ENCODE data around the gene GPER1. TPM values are rescaled to one million over a fixed set of nuclear protein-coding genes. Genes with fewer than 3 reads are reported as not detected.

Gene GPER1
- total RNA-seq, 1 donor from 2014 or later = 1.1 TPM

DNA sequence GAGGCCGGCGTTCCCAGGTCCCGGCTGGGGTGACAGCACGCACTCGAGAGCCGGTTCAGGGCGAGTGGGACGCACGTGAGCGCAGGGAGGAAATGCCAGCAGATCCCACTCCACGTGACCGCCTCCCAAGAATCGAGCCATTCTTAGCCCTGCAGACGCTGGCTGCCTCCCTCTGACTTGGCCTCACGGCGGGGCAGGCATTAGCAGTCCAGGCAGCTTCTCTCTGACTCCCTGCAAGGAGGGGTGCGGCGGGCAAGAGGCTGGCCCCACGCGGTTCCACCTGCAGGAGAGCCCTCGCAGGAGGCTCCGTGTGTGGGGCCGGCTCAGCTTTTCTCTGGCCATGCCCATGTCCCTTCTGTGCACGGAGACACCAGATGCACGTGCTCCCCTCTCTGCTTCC is 33.5 kb upstream of the GPER1 start:
- DNase-seq = no peak

DNA sequence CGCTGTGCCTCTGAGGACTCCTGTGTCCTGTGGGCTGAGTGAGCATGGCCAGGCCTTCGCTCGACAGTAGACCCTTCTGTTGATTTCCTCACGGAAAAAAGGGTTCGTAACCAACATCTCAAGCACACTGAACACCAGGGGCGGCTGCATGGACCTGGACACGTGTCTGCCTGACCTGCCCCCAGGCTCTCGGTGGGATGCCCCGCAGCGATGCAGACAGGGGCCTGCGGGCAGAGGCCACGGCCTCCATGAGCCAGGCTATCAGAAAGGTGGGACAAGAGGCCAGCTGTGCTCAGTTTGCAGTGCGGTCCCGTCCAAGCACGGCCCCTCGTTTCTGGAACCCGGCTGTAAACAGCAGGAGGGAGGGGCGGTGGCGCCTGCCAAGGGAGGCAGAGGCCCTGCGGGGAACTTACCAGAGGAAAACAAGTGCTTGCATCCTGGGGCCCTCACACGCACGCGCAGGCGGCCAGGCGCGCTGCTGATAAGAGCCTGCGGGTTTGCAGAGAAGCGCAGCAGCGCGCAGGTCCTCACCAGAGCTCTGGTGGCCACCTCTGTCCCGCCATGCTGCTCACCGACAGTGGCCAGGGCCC is 33.0 kb upstream of the GPER1 start:
- peak; percentile 32 for DNase-seq

DNA sequence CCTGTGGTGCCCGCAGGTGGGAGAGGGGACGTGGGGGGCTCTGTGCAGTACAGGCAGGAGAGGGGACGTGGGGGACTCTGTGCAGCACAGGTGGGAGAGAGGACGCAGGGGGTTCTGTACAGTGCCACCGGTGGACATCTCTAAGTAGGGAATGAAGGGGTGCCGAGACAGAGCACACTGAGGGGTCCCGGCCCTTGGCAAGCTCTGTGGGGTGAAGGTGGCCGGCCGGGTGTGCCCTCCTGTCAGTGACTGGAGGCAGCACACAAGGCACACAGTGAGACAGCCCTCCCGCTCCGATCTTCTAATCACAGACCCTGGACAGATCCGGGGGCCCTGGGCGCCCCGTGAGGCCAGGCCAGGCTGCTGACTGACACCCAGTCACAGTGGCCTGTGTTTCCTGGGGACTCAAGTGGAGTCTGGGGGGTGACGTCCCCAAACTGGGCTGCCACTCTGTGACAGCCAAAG is 32.4 kb upstream of the GPER1 start:
- no peak for DNase-seq

DNA sequence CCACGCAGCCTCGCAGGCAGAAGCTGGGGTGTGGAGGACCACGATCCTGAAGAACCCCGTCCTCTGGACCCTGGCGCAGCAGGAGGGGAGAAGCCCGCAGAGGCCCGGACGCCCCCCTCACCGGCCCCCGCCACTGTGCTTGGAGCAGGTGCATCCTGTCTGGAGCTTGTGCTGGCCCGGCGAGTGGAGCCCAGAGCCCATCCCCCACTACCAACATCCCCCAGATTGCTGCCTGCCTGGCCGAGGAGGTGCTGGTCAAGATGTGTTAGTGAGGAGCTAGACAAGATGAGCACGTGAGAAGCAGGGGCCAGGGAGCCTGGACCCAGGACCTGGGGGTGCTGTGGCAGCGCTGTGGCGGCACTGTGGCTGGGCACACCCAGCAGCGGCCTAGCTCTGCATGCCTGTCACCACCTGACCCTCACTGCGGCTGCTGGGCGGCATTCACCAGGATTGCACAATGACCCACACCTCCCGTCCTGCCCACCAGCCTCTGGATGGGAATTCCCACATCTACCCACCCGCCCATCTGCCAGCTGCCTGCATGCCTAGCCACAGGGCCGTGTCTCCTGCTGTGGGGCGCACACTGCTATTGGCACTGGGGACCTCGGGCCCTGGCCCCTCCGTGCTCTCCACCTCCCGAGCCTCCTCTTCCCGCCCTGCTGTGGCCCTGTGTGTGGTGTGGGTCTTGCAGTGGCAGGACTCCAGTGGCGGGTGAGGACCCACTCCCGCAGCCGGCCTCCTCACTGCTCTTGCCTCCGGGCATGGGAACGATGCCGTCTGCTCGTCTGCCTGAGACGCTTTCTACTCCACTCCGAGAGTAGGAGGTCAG is 31.7 kb upstream of the GPER1 start:
- DNase-seq = no peak

DNA sequence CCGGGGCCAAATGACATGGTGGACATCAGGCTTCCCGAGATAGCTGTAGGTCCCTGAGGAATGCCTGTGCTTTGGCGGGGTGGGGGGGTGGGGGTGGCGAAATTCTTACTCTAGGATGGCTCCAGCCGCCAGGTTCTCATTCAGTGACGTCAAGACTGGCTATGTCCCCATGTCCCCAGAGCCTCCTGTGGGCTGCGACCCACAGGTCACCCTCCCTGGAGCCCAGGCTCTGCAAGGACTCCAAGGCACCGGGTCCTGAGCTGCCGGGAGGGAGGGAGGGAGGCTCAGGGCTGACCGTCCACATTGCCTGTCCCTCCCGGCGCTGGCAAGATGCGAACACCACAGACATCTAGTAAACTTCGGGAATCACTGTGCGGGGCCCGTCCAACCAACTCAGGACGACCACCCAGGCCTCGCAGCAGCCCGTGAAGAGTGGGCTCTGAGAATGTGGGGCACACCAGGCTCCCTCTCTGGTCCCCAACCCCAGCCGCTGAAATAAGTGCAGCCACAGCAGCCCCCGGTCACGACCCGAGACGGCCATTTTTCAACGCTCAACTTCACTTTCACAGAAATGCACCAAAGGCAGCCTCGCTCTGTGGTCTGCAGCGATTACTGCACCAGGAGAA is 31.0 kb upstream of the GPER1 start:
- no peak for DNase-seq

DNA sequence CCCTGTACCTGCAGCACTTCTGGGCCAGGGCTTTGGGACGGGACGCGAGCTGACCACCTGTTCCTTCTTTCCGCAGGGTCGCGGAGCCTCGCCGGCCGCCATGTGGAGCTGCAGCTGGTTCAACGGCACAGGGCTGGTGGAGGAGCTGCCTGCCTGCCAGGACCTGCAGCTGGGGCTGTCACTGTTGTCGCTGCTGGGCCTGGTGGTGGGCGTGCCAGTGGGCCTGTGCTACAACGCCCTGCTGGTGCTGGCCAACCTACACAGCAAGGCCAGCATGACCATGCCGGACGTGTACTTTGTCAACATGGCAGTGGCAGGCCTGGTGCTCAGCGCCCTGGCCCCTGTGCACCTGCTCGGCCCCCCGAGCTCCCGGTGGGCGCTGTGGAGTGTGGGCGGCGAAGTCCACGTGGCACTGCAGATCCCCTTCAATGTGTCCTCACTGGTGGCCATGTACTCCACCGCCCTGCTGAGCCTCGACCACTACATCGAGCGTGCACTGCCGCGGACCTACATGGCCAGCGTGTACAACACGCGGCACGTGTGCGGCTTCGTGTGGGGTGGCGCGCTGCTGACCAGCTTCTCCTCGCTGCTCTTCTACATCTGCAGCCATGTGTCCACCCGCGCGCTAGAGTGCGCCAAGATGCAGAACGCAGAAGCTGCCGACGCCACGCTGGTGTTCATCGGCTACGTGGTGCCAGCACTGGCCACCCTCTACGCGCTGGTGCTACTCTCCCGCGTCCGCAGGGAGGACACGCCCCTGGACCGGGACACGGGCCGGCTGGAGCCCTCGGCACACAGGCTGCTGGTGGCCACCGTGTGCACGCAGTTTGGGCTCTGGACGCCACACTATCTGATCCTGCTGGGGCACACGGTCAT is 30.3 kb upstream of the GPER1 start:
- no peak for DNase-seq

DNA sequence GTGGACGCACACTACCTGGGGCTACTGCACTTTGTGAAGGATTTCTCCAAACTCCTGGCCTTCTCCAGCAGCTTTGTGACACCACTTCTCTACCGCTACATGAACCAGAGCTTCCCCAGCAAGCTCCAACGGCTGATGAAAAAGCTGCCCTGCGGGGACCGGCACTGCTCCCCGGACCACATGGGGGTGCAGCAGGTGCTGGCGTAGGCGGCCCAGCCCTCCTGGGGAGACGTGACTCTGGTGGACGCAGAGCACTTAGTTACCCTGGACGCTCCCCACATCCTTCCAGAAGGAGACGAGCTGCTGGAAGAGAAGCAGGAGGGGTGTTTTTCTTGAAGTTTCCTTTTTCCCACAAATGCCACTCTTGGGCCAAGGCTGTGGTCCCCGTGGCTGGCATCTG is 29.6 kb upstream of the GPER1 start:
- DNase-seq = no peak

DNA sequence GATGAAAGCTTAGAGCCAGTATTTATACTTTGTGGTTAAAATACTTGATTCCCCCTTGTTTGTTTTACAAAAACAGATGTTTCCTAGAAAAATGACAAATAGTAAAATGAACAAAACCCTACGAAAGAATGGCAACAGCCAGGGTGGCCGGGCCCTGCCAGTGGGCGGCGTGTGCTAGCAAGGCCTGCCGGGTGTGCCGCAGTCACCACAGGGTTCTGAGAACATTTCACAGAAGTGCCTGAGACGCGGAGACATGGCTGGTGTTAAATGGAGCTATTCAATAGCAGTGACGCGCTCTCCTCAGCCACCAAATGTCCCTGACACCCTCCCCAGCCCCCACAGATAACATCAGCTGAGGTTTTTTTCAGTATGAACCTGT is 29.1 kb upstream of the GPER1 start:
- DNase-seq = no peak

DNA sequence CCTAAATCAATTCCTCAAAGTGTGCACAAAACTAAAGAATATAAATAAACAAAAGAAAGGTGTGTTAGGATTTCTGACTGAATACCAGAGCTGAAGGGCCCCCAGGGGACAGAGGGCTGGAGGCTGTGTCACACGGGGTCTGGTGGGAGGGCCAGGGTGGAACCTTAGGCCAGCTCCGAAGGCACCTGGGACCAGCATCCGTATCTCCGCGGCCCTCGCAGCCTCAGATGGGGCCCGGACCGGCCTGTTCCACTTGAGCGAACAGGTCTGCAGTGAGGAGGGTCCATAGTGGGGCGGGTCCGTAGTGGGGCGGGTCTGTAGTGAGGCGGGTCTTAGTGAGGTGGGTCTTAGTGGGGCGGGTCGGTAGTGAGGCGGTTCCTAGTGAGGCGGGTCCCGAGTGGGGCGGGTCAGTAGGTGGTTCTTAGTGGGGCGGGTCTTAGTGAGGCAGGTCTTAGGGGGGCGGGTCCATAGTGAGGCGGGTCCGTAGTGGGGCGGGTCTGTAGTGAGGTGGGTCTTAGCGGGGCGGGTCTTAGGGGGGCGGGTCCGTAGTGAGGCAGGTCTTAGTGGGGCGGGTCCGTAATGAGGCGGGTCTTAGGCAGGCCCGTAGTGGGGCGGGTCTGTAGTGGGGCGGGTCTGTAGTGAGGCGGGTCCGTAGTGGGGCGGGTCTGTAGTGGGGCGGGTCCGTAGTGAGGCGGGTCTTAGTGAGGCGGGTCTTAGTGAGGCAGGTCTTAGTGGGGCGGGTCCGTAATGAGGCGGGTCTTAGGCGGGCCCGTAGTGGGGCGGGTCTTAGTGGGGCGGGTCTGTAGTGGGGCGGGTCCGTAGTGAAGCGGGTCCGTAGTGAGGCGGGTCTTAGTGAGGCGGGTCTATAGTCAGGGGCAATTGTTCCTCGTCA is 28.5 kb upstream of the GPER1 start:
- no peak for DNase-seq

DNA sequence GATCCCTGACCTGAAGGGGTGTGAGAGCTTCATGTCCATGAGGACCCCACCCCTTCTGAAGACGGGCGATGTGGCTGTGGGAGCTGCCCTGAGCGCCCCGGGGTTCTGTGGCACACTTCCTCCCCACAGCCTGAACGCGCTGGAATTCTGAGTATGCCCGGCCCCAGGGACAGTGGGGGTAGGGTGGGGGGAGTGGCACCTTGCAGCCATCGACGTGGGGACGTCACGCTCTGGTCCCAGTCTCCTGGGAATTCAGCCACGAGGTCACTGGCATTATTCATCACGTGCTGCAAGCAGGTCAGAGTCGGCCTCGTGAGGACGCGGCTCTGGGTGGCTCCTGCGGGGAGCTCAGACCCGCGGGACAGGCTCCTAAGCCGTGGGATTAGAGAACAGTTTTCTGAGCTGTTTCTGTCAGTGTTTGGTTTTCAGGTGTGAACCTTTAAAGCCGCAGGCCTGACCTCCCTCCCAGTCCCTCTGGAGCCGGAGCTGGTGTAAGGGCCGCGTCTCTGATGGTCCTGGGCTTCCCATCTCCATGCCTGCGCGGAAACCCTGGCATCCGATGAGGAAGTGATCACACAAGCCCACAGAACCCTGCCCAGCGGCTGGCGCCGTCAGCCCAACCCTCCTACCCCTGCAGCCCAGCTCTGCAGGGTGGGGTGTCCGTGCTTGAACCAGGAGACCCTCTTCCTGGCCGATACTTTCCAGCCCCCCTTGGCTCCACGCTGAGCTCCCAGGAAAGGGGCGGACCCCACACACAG is 27.4 kb upstream of the GPER1 start:
- no peak for DNase-seq

DNA sequence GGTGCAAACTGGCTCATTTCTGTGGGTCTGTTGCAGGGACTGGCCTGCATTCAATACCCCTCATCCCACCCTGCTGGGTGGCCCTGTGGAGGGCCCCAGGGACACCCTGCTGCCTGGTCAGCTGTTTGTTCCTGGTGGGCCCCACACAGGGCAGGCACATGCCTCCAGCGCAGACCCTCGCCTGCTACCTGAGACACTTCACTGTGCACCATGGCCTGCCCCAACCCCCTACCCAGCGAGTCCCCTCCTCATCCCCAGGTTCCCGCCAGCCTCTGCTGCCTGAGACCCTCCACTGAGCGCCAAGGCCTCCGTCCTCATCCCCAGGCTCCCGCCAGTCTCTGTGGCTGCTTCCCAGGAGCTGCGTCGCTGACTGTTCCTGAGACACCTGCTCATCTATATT is 26.7 kb upstream of the GPER1 start:
- DNase-seq = no peak

DNA sequence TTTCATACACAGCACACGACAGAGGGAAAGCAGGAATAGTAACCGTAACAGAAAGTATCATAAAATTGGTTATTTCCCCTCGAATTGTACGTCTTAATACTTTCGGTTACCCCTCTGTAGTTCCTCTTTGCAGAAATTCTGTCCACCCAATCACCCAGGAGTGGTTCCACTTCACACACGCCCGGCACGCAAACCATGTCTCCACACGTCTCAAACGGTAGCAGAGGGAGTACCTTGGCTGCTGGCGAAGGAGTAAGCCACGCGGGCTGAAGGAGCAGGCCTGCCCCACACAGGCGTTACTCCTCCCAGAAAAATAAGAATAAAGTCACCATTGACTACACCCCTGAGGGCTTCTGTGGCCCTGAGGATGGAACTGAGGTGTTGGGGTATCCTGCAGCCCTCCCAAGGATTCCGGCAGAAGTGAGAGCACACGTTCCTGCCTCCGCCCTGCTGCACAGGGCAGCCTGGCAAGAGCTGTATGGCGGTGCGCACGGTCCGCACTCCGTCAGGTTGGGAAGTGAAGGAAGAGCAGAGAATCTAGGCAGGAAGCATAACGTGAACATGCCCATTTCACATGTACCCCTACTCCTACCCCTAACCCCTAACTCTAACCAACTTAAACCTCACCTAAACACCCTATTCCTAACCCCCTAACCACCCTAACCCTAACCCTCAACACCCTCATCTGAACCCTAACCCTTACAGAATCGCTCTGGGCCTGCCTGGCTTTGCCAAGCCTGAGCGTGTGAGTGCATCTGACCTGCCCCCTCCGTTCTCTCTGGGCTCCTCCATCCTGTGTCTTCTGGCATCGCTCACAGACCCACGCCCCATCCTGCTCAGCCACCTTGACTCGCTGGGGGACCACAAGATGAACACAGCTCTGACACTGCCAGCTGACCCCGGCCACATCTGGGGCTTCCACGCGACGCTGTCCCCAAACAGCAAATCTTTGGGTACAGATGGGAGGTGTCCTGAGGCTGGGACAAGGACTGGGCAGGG is 25.3 kb upstream of the GPER1 start:
- no peak for DNase-seq

DNA sequence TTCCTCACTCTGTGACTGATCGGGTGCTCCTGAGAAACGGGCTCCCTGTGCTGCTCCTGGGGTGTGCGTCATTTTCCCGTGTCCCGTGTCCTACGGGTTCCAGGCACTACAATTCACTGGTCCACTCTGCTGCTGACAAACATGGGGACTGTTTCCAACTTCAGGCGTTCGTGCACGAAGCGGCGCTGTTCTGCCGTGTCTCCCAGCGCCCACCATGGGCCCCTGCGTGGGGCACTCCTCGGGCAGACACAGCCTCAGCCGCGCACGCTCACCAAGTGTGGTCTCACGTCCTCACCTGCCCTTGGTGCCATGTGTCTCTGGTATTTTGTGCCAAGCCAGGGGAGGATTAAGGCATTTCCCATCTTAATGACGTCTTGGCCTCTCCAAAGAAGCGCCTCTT is 24.6 kb upstream of the GPER1 start:
- DNase-seq = no peak

DNA sequence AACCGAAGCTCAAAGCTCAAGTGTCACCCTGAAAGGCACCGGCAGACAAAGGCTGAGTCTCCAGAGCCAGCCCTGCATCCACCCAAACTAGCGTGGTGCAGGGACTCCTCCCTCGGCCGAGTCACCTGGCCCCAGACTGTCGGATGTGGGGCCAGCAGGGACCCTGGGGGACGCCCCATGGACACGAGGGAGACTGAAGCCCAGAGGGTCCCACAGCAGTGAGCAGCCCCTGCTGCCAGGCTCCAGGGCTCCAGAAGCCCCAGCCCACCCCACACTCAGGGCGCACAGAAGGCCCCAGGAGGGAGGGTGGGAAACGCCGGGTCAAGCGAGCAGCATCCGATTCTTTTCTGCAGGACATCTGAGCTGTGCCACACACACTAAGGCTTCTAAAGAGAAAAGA is 23.3 kb upstream of the GPER1 start:
- DNase-seq = no peak

DNA sequence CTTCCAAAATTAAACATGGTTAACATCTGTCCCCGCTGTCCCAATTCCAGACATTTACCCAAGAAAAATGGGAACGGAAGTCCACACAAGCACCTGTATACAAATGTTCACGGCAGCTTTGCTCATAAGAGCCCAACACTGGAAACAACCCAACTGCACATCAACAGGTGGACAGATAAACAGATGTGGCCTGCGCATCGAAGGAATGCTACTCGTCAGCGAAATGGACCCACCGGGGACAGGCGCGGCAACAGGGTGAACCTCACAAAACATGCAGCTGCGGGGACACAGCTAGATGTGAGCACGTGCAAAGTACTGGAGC is 22.7 kb upstream of the GPER1 start:
- no peak for DNase-seq

DNA sequence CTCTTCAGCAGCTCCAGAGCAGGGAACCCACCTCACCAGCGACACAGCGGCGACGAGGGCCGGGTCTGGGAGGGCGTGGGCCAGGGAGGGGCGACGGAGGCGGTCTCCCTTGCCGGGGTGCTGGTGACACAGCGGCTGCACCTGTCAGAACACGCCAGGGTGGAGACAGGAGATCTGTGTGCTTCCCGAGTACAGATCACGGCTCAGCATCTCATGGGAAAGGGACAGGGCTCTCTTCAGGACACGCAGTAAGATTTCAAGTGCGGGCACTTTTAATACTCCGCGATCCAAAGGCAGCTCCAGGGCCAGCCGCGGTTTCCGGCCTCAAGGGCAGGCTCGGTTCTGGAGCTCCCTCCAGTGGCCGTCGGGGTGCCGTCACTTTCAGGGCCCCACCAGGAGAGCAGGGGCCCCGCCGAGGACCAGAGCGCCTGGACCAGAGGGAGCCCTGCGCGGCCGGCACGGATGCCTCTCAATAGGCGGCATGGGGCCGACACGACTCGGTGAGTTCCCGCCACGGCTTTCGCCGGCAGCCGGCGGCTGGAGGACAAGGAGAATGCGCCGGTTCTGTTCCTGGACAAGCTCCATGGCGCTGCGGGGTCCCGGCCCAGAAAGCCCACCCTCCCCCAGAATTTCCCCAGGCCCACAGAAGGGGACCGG is 22.2 kb upstream of the GPER1 start:
- peak; percentile 59 for DNase-seq

DNA sequence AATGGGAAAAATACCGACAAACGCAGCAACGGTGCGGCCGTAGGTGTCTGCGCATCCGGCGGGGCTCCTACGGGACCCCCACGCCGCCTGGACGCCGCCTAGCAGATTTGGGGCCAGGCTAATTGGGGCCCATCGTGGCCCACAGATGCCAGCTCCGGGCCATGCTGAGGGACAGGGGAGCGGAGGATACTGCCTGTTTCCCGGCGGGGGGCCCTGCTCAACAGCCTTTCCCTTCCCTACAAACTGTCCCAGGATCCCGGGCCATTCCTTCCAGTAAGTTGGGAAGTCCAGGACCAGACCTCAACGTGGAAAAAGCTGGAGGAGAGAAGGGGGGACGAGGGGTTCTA is 21.7 kb upstream of the GPER1 start:
- DNase-seq = no peak

DNA sequence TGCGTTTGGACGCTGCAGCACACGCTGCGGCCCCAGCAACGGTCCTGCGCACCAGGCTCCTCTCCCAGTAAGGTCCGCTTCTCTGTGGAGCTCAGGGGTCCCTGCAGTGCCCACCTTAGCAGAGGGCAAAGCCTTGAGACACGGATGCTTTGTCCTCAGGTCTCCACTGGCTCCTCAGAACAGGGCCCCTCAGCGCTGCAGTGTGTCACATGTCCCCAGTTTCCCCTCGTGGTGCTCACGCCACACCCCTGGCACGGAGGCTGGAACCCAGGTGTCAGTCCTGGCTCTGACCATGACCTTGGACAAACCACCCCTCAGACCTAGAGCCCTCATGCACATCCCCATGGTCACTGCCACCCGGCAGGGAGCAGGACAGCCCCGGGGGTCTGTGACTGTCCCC is 19.9 kb upstream of the GPER1 start:
- no peak for DNase-seq

DNA sequence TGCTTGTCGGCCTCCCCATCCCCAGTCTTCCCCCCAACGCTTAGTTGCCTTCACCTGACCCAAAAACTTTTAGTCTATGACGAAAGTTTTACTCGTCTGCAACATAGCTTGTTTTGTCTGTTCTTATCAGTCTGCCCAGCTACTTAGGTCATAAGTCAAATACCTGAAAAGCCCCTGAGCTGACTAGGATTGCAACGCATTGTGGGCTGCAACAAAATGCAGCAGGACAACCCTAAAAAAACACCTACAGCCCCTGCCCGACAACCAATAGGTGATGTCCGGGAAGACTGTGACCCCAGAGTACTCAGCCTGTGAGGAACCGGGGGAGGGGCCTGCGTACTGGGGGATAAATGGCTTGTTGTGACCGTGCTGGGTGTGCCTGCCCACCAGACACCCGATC is 19.3 kb upstream of the GPER1 start:
- DNase-seq = no peak

Measured in occipital lobe (tissue), 2 donors.